HG02943 (cell line): ENCODE measurements around the gene SMLR1.

Source experiments
- ATAC-seq: cut with Tn5 transposase; IDR thresholded peaks from one replicate; pipeline ENCODE4 v1.9.1; 2021; ENCODE audit warnings: mild to moderate bottlenecking, low read depth, moderate library complexity; ENCODE audit not compliant: unreplicated experiment

Gene SMLR1

GRCh38 chr6:130885392-130886192 lies 58.4 kb downstream of the SMLR1 start:
- peak; percentile 91 for ATAC-seq
